Measurements from ENCODE around the gene HJV.

- TF ChIP-seq CTCF (IDR thresholded peaks at IDR 0.05) (no peak), ZFX (IDR thresholded peaks at IDR 0.05; ENCODE audit: borderline replicate concordance) (no peak)
These were observed 33.6 kb downstream of the HJV start for GRCh38 chr1:145987926-145988325.
